ENCODE measurements around the gene SLC39A11. TPM values are rescaled to one million over a fixed set of nuclear protein-coding genes. Genes with fewer than 3 reads are reported as not detected.

SLC39A11 gene
- total and polyA plus RNA-seq, 4 donors: 18.9 to 44.9 (median 28.2) TPM

DNA sequence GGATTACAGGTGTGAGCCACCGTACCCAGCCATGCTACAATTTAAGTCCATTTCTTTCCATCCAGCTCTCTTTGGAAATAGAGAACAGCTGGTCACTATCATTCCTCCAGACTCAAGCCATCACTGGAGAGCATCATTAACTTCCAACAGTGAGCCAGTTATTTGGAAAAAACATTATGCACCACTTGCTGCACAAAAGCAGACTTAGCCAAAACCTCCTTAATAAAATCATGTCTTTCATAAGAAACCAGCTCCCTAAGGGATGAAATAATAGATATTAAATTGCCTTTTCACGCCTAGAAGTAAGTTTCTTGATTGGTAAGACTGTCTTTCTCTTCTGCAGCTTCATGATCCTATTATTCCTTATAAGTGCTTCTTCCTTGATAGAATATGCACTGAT is 17.9 kb downstream of the SLC39A11 start:
- no peaks in the 10 kb centered on the region for H3K9me3 ChIP-seq (ENCODE audit: control insufficient read depth in 4 of 4, low read length in 3 of 4)
- peaks cover 0 to 4% (median 2%) of the 10 kb centered on the region in 4 donors for H3K36me3 ChIP-seq (ENCODE audit: control insufficient read depth in 4 of 4, insufficient read depth in 3 of 4, low read depth in 1 of 4, low read length in 3 of 4)
- no peak overlapping the region for H3K9ac ChIP-seq (ENCODE audit: low read depth in 1 of 2, low read length in 2 of 2)
- TF ChIP-seq MAX (IDR thresholded peaks at IDR 0.05) (no peak), RXRA (IDR thresholded peaks at IDR 0.05) (no peak), HNF4G (IDR thresholded peaks at IDR 0.05) (no peak), FOXA2 (IDR thresholded peaks at IDR 0.05) (no peak), NR2F2 (IDR thresholded peaks at IDR 0.05) (no peak), HNF4A (conservative IDR thresholded peaks at IDR 0.05) (no peak), JUND (IDR thresholded peaks at IDR 0.05) (no peak), ZBTB33 (IDR thresholded peaks at IDR 0.05) (no peak)
- H3K4me1 ChIP-seq (ENCODE audit: control insufficient read depth in 4 of 4, insufficient read depth in 4 of 4, low read length in 3 of 4): peaks cover 1 to 13% (median 5%) of the 10 kb centered on the region in 4 donors
- H3K4me3 ChIP-seq (ENCODE audit: low read depth in 1 of 3, low read length in 3 of 3): no peak overlapping the region
- 94% methylated on average over 2 of the region's 2 CpGs for WGBS
- no peak overlapping the region for H3K27ac ChIP-seq (ENCODE audit: low read depth in 1 of 2, low read length in 2 of 2)
- H3K27me3 ChIP-seq (ENCODE audit: control insufficient read depth in 4 of 4, insufficient read depth in 4 of 4, low read length in 3 of 4): no peaks in the 10 kb centered on the region
- DNase-seq (ENCODE audit: low spot score): no peak

GRCh38 chr17:73072219-73072962 is 20.1 kb downstream of the SLC39A11 start:
- no peaks in the 10 kb centered on the region for H3K9me3 ChIP-seq (ENCODE audit: control insufficient read depth in 4 of 4, low read length in 3 of 4)
- 85% methylated on average over 14 of the region's 14 CpGs for WGBS
- peaks cover 0 to 4% (median 2%) of the 10 kb centered on the region in 4 donors for H3K36me3 ChIP-seq (ENCODE audit: control insufficient read depth in 4 of 4, insufficient read depth in 3 of 4, low read depth in 1 of 4, low read length in 3 of 4)
- H3K27me3 ChIP-seq (ENCODE audit: control insufficient read depth in 4 of 4, insufficient read depth in 4 of 4, low read length in 3 of 4): no peaks in the 10 kb centered on the region
- no peak overlapping the region for H3K9ac ChIP-seq (ENCODE audit: low read depth in 1 of 2, low read length in 2 of 2)
- TF ChIP-seq RAD21 (IDR thresholded peaks at IDR 0.05): no peak
- no peak for TF ChIP-seq SP1 (IDR thresholded peaks at IDR 0.05)
- no peak for TF ChIP-seq TAF1 (conservative IDR thresholded peaks at IDR 0.05)
- TF ChIP-seq CTCF (IDR thresholded peaks at IDR 0.05; ENCODE audit: low read depth, low read length, missing input control): no peak
- TF ChIP-seq HNF4G (IDR thresholded peaks at IDR 0.05): no peak
- TF ChIP-seq JUND (IDR thresholded peaks at IDR 0.05): no peak
- TF ChIP-seq RXRA (IDR thresholded peaks at IDR 0.05): no peak
- no peak for TF ChIP-seq REST (IDR thresholded peaks at IDR 0.05)
- no peak for TF ChIP-seq FOXA2 (IDR thresholded peaks at IDR 0.05)
- no peak for TF ChIP-seq ATF3 (IDR thresholded peaks at IDR 0.05)
- no peak for TF ChIP-seq EGR1 (IDR thresholded peaks at IDR 0.05; ENCODE audit: low read depth in 2 of 2)
- no peak for TF ChIP-seq GABPA (IDR thresholded peaks at IDR 0.05 in 1 of 2, conservative IDR thresholded peaks at IDR 0.05 in 1 of 2)
- TF ChIP-seq FOXA1 (IDR thresholded peaks at IDR 0.05): no peak
- TF ChIP-seq NR2F2 (IDR thresholded peaks at IDR 0.05): no peak
- no peak for TF ChIP-seq HNF4A (conservative IDR thresholded peaks at IDR 0.05)
- no peak for TF ChIP-seq MAX (IDR thresholded peaks at IDR 0.05)
- no peak for TF ChIP-seq ZBTB33 (IDR thresholded peaks at IDR 0.05)
- H3K4me3 ChIP-seq (ENCODE audit: low read depth in 1 of 3, low read length in 3 of 3): no peak overlapping the region
- H3K4me1 ChIP-seq (ENCODE audit: control insufficient read depth in 4 of 4, insufficient read depth in 4 of 4, low read length in 3 of 4): peaks cover 0 to 12% (median 6%) of the 10 kb centered on the region in 4 donors
- DNase-seq (ENCODE audit: low spot score): no peak
- H3K27ac ChIP-seq (ENCODE audit: low read depth in 1 of 2, low read length in 2 of 2): no peak overlapping the region
